CD4-positive, alpha-beta T cell (primary cell): ENCODE measurements around the gene XDH. TPM values are rescaled to one million over a fixed set of nuclear protein-coding genes. Genes with fewer than 3 reads are reported as not detected.

Experiments
- ATAC-seq: fragments of 200-7000 bp; cut with Tn5 transposase; one replicate; pipeline ENCODE4 v1.10.0; 2022; ENCODE audit warnings: mild to moderate bottlenecking; ENCODE audit not compliant: poor library complexity
- CTCF ChIA-PET: fragments of 350-600 bp; sonication (Branson Sonifier 250); formaldehyde crosslinking; loops from one replicate; lab custom pipeline; 2021; ENCODE audit warnings: antibody characterized with exemption, inconsistent platforms; lab: Charles Lee
- POLR2A ChIA-PET: fragments of 350-600 bp; sonication (Branson Sonifier 250); formaldehyde crosslinking; loops from one replicate; lab custom pipeline; 2021; ENCODE audit warnings: antibody characterized with exemption, inconsistent platforms; lab: Charles Lee
- DNase-seq, 14 experiments: peaks; one replicate each; pipeline ENCODE4 v3.0.0-alpha.2; 2013 to 2020; ENCODE audit warnings: mixed read lengths in 2 of 14
- H3K27ac ChIP-seq, 2 donors: one replicate each; pipeline versions ENCODE4 v1.5.1 to v1.7.0; 2013; ENCODE audit warnings: low read length in 2 of 2, low read depth in 1 of 2, mild to moderate bottlenecking in 1 of 2
- H3K27me3 ChIP-seq, 2 experiments: 1 replicate in 1 of 2; 2 replicates in 1 of 2; pipeline versions ENCODE4 v1.6.1 to v1.7.0; 2013; ENCODE audit warnings: low read length in 2 of 2, control low read depth in 1 of 2, mild to moderate bottlenecking in 1 of 2, moderate library complexity in 1 of 2; ENCODE audit not compliant: insufficient read depth in 2 of 2, control insufficient read depth in 1 of 2
- H3K36me3 ChIP-seq: one replicate; pipeline ENCODE4 v1.6.1; 2013; ENCODE audit warnings: low read length, control low read depth; ENCODE audit not compliant: insufficient read depth
- H3K4me1 ChIP-seq: one replicate; pipeline ENCODE4 v1.6.1; 2013; ENCODE audit warnings: low read length, control low read depth; ENCODE audit not compliant: insufficient read depth
- H3K4me3 ChIP-seq: one replicate; pipeline ENCODE4 v1.5.1; 2013; ENCODE audit warnings: mild to moderate bottlenecking, low read length, moderate library complexity
- H3K9me3 ChIP-seq, 2 experiments: 1 replicate in 1 of 2; 2 replicates in 1 of 2; pipeline versions ENCODE4 v1.6.1 to v1.7.0; 2013; ENCODE audit warnings: low read length in 2 of 2, mild to moderate bottlenecking in 2 of 2, control low read depth in 1 of 2, moderate library complexity in 1 of 2; ENCODE audit not compliant: control insufficient read depth in 1 of 2, insufficient read depth in 1 of 2
- H3K27ac Mint-ChIP-seq: one replicate; pipeline ENCODE4 v1.8.0; 2020; ENCODE audit warnings: mixed read lengths
- H3K27me3 Mint-ChIP-seq: one replicate; pipeline ENCODE4 v1.8.0; 2021; ENCODE audit warnings: mixed read lengths
- H3K36me3 Mint-ChIP-seq: one replicate; pipeline ENCODE4 v1.8.0; 2021; ENCODE audit warnings: low read depth, mixed read lengths
- H3K4me1 Mint-ChIP-seq: one replicate; pipeline ENCODE4 v1.8.0; 2021; ENCODE audit warnings: low read depth, mixed read lengths
- H3K4me3 Mint-ChIP-seq: one replicate; pipeline ENCODE4 v1.8.0; 2020; ENCODE audit warnings: mild to moderate bottlenecking, mixed read lengths
- H3K9me3 Mint-ChIP-seq: one replicate; pipeline ENCODE4 v1.8.0; 2020; ENCODE audit warnings: mixed read lengths
- CTCF ChIP-seq: fragments of 200-600 bp; IDR thresholded peaks from one replicate; pipeline ENCODE4 v1.8.0; 2022; ENCODE audit warnings: antibody characterized with exemption, mild to moderate bottlenecking
- intact Hi-C, 2 experiments: fragments of 100-400 bp; cut with DNase I in 1 of 2; cut with micrococcal nuclease in 1 of 2; formaldehyde crosslinking; loops; one replicate each; pipeline versions ENCODE4 v1.15.1 to v1.9.0; 2023 to 2025; cut with DNase I, micrococcal nuclease
- total RNA-seq, 174 experiments: library from RNA in 2 of 174; stranded (reverse) in 2 of 174; gene quantifications; one replicate each; pipeline ENCODE4 v1.2.3 and lab custom pipeline; 2021 to 2026

The XDH gene
- total RNA-seq, 2 experiments from 2014 or later: 0.05 TPM; not detected in 1

DNA sequence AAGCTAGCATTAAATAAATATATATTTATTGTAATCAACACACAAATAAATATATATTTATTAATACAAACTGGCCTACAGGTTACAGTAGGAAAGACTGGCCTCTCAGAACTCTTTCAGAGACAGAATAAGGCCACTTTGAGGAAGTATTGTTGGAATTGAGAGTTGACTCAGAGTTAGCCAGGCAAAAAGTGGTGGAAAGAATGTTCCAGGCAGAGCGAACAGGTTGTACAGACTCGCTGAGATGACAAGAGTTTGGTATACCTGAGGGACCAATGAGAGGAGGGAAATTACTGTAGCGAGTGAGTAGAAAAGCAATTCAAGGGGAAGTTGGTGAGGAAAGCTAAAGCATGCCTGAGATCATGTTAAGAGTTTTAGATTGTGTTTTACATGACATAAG lies 19.0 kb upstream of the XDH start:
- no peaks in the 10 kb centered on the region for H3K36me3 ChIP-seq

DNA sequence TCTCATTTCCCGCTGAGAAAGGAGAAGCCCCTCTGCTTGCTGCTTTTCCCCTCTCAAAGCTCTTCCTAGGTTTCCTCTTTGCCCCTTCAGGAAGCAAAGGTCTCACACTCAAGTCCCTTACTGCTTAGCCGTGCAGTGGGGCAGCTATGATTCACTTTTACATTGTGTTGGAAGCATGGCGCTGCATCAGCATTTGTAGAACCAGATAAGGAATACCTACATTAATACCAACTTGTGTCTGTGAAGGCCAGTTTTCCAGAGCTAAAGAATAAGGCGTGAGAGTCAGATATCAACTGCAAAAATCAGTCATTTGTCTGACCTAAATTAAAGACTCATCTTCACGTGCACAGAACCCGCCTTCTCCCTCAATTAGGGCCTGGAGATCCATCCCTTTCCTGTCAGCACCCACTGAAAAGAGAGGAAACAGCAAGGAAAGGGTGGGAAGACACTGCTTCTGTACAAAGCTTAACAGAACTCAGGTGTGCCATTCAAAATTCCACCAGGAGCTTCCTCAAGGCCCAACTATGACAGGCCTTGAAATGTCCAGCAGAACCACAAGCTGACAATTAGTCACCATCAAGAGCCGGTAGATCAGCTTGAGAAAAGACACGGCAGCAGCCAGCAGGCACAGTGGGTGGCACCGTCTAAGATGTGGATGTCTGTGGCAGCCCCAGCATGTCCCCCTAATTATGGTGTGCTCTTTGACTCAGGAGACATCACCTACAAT lies 16.1 kb upstream of the XDH start:
- ATAC-seq (no peak), DNase-seq (no peak)
- intact Hi-C loops: no loop called here
- Mint-ChIP-seq H3K36me3 (no peaks in the 10 kb centered on the region), H3K27ac (no peak overlapping the region), H3K27me3 (peaks cover 30% of the 10 kb centered on the region), H3K4me1 (peaks cover 12% of the 10 kb centered on the region), H3K9me3 (no peaks in the 10 kb centered on the region), H3K4me3 (no peak overlapping the region)
- CTCF ChIA-PET: no interaction called here
- Histone ChIP-seq H3K27ac (no peak overlapping the region), H3K27me3 (peaks cover 0 to 12% of the 10 kb centered on the region in 2 experiments), H3K9me3 (peaks cover 0 to 4% of the 10 kb centered on the region in 2 experiments), H3K4me1 (peaks cover 17% of the 10 kb centered on the region), H3K4me3 (no peak overlapping the region), H3K36me3 (no peaks in the 10 kb centered on the region)
- POLR2A ChIA-PET: no interaction called here
- TF ChIP-seq CTCF: no peak

More for the DNA sequence above, 19.0 kb upstream of the XDH start:
- intact Hi-C loops: no loop called here
- ChIA-PET POLR2A (no interaction called here), CTCF (no interaction called here)
- DNase-seq (no peak), ATAC-seq (no peak)
- Histone ChIP-seq H3K27me3 (peaks cover 0 to 10% of the 10 kb centered on the region in 2 experiments), H3K4me3 (no peak overlapping the region), H3K9me3 (no peaks in the 10 kb centered on the region), H3K27ac (no peak overlapping the region), H3K4me1 (peaks cover 17% of the 10 kb centered on the region)
- Mint-ChIP-seq H3K4me3 (no peak overlapping the region), H3K9me3 (no peaks in the 10 kb centered on the region), H3K4me1 (peaks cover 12% of the 10 kb centered on the region), H3K36me3 (no peaks in the 10 kb centered on the region), H3K27ac (no peak overlapping the region), H3K27me3 (peaks cover 14% of the 10 kb centered on the region)
- TF ChIP-seq CTCF: no peak

DNA sequence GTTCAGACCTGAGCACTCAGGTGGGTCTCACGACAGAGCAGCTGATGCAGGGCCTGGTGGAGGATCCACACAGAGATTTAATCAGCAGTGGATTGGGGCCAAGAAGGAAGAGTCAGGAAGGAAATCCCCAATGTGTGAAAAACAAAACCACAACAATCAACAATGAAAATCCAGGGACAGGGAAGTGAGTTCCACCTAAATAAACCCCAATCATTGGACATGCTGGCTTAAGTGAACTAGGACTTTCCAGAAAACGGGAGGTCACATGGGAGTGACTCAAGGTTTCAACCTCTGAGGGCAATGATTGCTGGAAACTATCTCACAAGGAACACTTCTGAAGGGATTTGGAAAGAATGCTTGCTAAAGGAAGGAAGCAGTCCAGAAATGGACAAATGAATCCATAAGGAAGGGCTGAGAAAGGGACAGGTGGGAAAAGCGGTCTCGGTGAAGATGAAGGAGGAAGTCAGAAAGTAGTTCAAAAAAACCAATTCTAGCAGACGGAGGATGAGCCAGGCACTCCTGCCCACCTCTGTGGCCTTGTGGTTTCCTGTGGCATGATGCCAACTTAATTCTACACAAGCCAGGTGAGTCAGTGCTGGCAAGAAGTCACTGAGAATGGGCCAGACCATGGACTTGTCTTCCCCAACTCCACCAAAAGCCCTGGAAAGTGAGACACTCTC lies 15.4 kb upstream of the XDH start:
- TF ChIP-seq CTCF: no peak
- no peak overlapping the region for H3K27ac ChIP-seq

More for the DNA sequence above, 15.4 kb upstream of the XDH start:
- Mint-ChIP-seq H3K9me3 (no peaks in the 10 kb centered on the region), H3K4me3 (no peak overlapping the region), H3K4me1 (peaks cover 12% of the 10 kb centered on the region), H3K27ac (no peak overlapping the region), H3K36me3 (no peaks in the 10 kb centered on the region), H3K27me3 (peaks cover 30% of the 10 kb centered on the region)
- Histone ChIP-seq H3K4me3 (no peak overlapping the region), H3K27me3 (peaks cover 0 to 12% of the 10 kb centered on the region in 2 experiments), H3K4me1 (peaks cover 17% of the 10 kb centered on the region), H3K9me3 (peaks cover 0 to 4% of the 10 kb centered on the region in 2 experiments), H3K36me3 (no peaks in the 10 kb centered on the region)
- ChIA-PET CTCF (no interaction called here), POLR2A (no interaction called here)
- DNase-seq (peak in 10 of 14 experiments; percentile 3 to 71 (median 21)), ATAC-seq (peak; percentile 57)
- intact Hi-C loops: no loop called here
